A549 (cell line): ENCODE measurements around the gene TCERG1L. TPM values are rescaled to one million over a fixed set of nuclear protein-coding genes. Genes with fewer than 3 reads are reported as not detected.

Experiments
- ATAC-seq, 2 experiments: fragments of 200-7000 bp in 1 of 2; fragments of >200 bp in 1 of 2; cut with Nextera tagmentation in 1 of 2; cut with Tn5 transposase in 1 of 2; 3 replicates each; pipeline versions ENCODE4 v1.8.0 to v1.9.1; 2018 to 2020; ENCODE audit warnings: mild to moderate bottlenecking in 1 of 2, moderate library complexity in 1 of 2
- CTCF ChIA-PET: fragments of 300-600 bp; sonication (Branson Sonifier 250); formaldehyde crosslinking; extraction: SDS; loops from one replicate; lab custom pipeline; 2021; ENCODE audit warnings: antibody characterized with exemption, inconsistent platforms; lab: Yijun Ruan, JAX
- POLR2A ChIA-PET: fragments of 350-600 bp; formaldehyde crosslinking; extraction: SDS; loops from one replicate; lab custom pipeline; 2021; ENCODE audit warnings: antibody characterized with exemption, inconsistent platforms; lab: Yijun Ruan, JAX
- DNase-seq, 2 experiments: peaks; one replicate each; pipeline versions ENCODE4 v3.0.0 to v3.0.0-alpha.2; 2011 to 2016; ENCODE audit warnings: low read depth in 1 of 2, low spot score in 1 of 2
- FAIRE-seq: peaks from 2 replicates; lab custom pipeline; 2011; peaks lifted over from hg19 to GRCh38; lab: Jason Lieb, UNC
- H3K27ac ChIP-seq, 2 experiments: fragments of >200 bp; sonication (Bioruptor Twin); formaldehyde crosslinking; 3 replicates each; pipeline ENCODE4 v1.5.1; 2016 to 2017
- H3K4me1 ChIP-seq: fragments of >200 bp; sonication (Bioruptor Twin); formaldehyde crosslinking; 3 replicates; pipeline ENCODE4 v1.6.1; 2016
- H3K4me2 ChIP-seq: fragments of >200 bp; sonication (Bioruptor Twin); formaldehyde crosslinking; 3 replicates; pipeline ENCODE4 v1.6.1; 2016
- H3K4me3 ChIP-seq: fragments of >200 bp; sonication (Bioruptor Twin); formaldehyde crosslinking; 3 replicates; pipeline ENCODE4 v1.5.1; 2016
- H3K9me3 ChIP-seq: fragments of >200 bp; sonication (Bioruptor Twin); formaldehyde crosslinking; 3 replicates; pipeline ENCODE4 v1.6.1; 2016
- CBX2 ChIP-seq: fragments of 200-600 bp; sonication (generic); IDR thresholded peaks from 2 replicates; pipeline ENCODE4 v1.6.1; 2016; ENCODE audit warnings: low read depth, mild to moderate bottlenecking, borderline replicate concordance
- CEBPB ChIP-seq, 2 experiments: fragments of >200 bp in 1 of 2; sonication (Bioruptor Twin) in 1 of 2; formaldehyde crosslinking in 1 of 2; IDR thresholded peaks; 2 replicates each; pipeline ENCODE4 v1.6.1; 2012 to 2016
- CTCF ChIP-seq: fragments of >200 bp; sonication (Bioruptor Twin); formaldehyde crosslinking; IDR thresholded peaks from 3 replicates; pipeline ENCODE4 v1.5.1; 2016
- EHF ChIP-seq: fragments of 250-450 bp; sonication (Bioruptor Pico); IDR thresholded peaks from 2 replicates; pipeline ENCODE4 v1.5.0; 2020; ENCODE audit warnings: mild to moderate bottlenecking
- EHMT2 ChIP-seq: fragments of 200-600 bp; sonication (generic); IDR thresholded peaks from 2 replicates; pipeline ENCODE4 v1.6.1; 2016; ENCODE audit warnings: antibody characterized with exemption, low read depth, mild to moderate bottlenecking, moderate library complexity
- ESRRA ChIP-seq: fragments of 150-350 bp; IDR thresholded peaks from 2 replicates; pipeline ENCODE4 v1.6.1; 2014; ENCODE audit warnings: mild to moderate bottlenecking, low read length, borderline replicate concordance
- FOSB ChIP-seq: fragments of 250-450 bp; sonication (Bioruptor Pico); IDR thresholded peaks from 2 replicates; pipeline ENCODE4 v1.5.0; 2020; ENCODE audit warnings: mild to moderate bottlenecking, moderate library complexity
- FOSL2 ChIP-seq, 2 experiments: fragments of 450-650 bp in 1 of 2; fragments of >200 bp in 1 of 2; sonication (Bioruptor Twin) in 1 of 2; formaldehyde crosslinking; IDR thresholded peaks; 2 replicates each; pipeline versions ENCODE4 v1.5.0 to v1.6.1; 2016 to 2020; ENCODE audit warnings: mild to moderate bottlenecking in 1 of 2, moderate library complexity in 1 of 2
- HDAC2 ChIP-seq: fragments of 200-600 bp; sonication (generic); IDR thresholded peaks from 2 replicates; pipeline ENCODE4 v1.6.1; 2016
- HES2 ChIP-seq: fragments of >200 bp; sonication (Bioruptor Twin); formaldehyde crosslinking; IDR thresholded peaks from 2 replicates; pipeline ENCODE4 v1.6.1; 2016
- HOXB13 ChIP-seq: fragments of 250-450 bp; sonication (Bioruptor Pico); IDR thresholded peaks from 2 replicates; pipeline ENCODE4 v1.5.0; 2020; ENCODE audit warnings: low read depth, mild to moderate bottlenecking, moderate library complexity
- HOXB5 ChIP-seq: fragments of 250-450 bp; sonication (Bioruptor Pico); IDR thresholded peaks from 2 replicates; pipeline ENCODE4 v1.5.0; 2020; ENCODE audit warnings: mild to moderate bottlenecking, moderate library complexity
- JUNB ChIP-seq: fragments of >200 bp; sonication (Bioruptor Twin); formaldehyde crosslinking; IDR thresholded peaks from 2 replicates; pipeline ENCODE4 v1.6.1; 2016
- MYC ChIP-seq: IDR thresholded peaks from 2 replicates; pipeline ENCODE4 v1.6.1; 2012; ENCODE audit warnings: mild to moderate bottlenecking, inconsistent platforms, low read length, improper control_type of control experiment, borderline replicate concordance
- NPAS2 ChIP-seq: fragments of 250-450 bp; sonication (Bioruptor Pico); IDR thresholded peaks from 2 replicates; pipeline ENCODE4 v1.8.0; 2022; ENCODE audit warnings: mild to moderate bottlenecking, moderate library complexity, borderline replicate concordance
- NR3C1 ChIP-seq: fragments of >200 bp; sonication (Bioruptor Twin); formaldehyde crosslinking; IDR thresholded peaks from 3 replicates; pipeline ENCODE4 v1.6.1; 2017
- PHF8 ChIP-seq: fragments of 200-600 bp; sonication (generic); IDR thresholded peaks from 2 replicates; pipeline ENCODE4 v1.6.1; 2016; ENCODE audit warnings: low read depth, mild to moderate bottlenecking, antibody characterized with exemption, moderate library complexity, borderline replicate concordance
- POLR2AphosphoS2 ChIP-seq: conservative IDR thresholded peaks from 2 replicates; pipeline ENCODE4 v1.6.1; 2012; ENCODE audit warnings: low read length, improper control_type of control experiment, inconsistent platforms
- RARB ChIP-seq: fragments of 250-450 bp; sonication (Bioruptor Pico); IDR thresholded peaks from 2 replicates; pipeline ENCODE4 v1.8.0; 2021; ENCODE audit warnings: mild to moderate bottlenecking, moderate library complexity
- RCOR1 ChIP-seq: fragments of 150-350 bp; IDR thresholded peaks from 2 replicates; pipeline ENCODE4 v1.6.1; 2014; ENCODE audit warnings: antibody characterized with exemption, low read length, low read depth
- RFX5 ChIP-seq: fragments of 450-650 bp; IDR thresholded peaks from 2 replicates; pipeline ENCODE4 v1.7.1; 2014; ENCODE audit warnings: antibody characterized with exemption, mild to moderate bottlenecking, moderate library complexity
- RNF2 ChIP-seq: fragments of 200-600 bp; sonication (generic); IDR thresholded peaks from 2 replicates; pipeline ENCODE4 v1.6.1; 2016; ENCODE audit warnings: low read depth, mild to moderate bottlenecking, antibody characterized with exemption, moderate library complexity, borderline replicate concordance
- SREBF2 ChIP-seq: fragments of 450-650 bp; IDR thresholded peaks from 2 replicates; pipeline ENCODE4 v1.6.1; 2014; ENCODE audit warnings: mild to moderate bottlenecking, moderate library complexity
- TFCP2L1 ChIP-seq: fragments of 250-450 bp; sonication (Bioruptor Pico); IDR thresholded peaks from 2 replicates; pipeline ENCODE4 v1.5.0; 2021; ENCODE audit warnings: mild to moderate bottlenecking
- ZC3H11A ChIP-seq: fragments of 450-650 bp; IDR thresholded peaks from 2 replicates; pipeline ENCODE4 v1.6.1; 2014; ENCODE audit warnings: antibody characterized with exemption, mild to moderate bottlenecking
- ZFP36 ChIP-seq: fragments of 450-650 bp; IDR thresholded peaks from 2 replicates; pipeline ENCODE4 v1.6.1; 2014; ENCODE audit warnings: borderline replicate concordance; ENCODE audit not compliant: partially characterized antibody
- ZNF302 ChIP-seq: fragments of 250-450 bp; sonication (Bioruptor Pico); IDR thresholded peaks from 2 replicates; pipeline ENCODE4 v1.9.0; 2021; ENCODE audit warnings: inconsistent platforms, mild to moderate bottlenecking, moderate library complexity
- ZSCAN20 ChIP-seq: fragments of 250-450 bp; sonication (Bioruptor Pico); IDR thresholded peaks from 2 replicates; pipeline ENCODE4 v1.8.0; 2022; ENCODE audit warnings: mild to moderate bottlenecking, moderate library complexity
- WGBS: methylation state at CpG from one replicate; pipeline ENCODE4 v1.1.6; 2017; ENCODE audit errors: missing lambda C conversion rate; 5-methylcytosine and 5-hydroxymethylcytosine counted together
- polyA plus RNA-seq, 4 experiments: library from polyadenylated mRNA; depleted of rRNA in 3 of 4; stranded (reverse); fragments of >200 nt; fragmentation: RNase III in 1 of 4; extraction: RNeasy Plus Mini Kit Qiagen cat#74134 plus additional on column Dnase treatment in 1 of 4; gene quantifications; 2 replicates in 3 of 4; 3 replicates in 1 of 4; pipeline ENCODE4 v1.2.3, GENCODE V29; 2011 to 2017
- TF ChIP-seq, protein P1 (sequence below): IDR thresholded peaks from 2 replicates; pipeline ENCODE4 v1.6.1; 2012; ENCODE audit warnings: low read depth, borderline replicate concordance
- TF ChIP-seq, protein P2 (sequence below): fragments of >200 bp; sonication (Bioruptor Twin); formaldehyde crosslinking; IDR thresholded peaks from 3 replicates; pipeline ENCODE4 v1.6.1; 2016

The TCERG1L gene
- polyA plus RNA-seq, 2 of the 4 experiments (the other 2 are of a cell fraction) = not detected

DNA sequence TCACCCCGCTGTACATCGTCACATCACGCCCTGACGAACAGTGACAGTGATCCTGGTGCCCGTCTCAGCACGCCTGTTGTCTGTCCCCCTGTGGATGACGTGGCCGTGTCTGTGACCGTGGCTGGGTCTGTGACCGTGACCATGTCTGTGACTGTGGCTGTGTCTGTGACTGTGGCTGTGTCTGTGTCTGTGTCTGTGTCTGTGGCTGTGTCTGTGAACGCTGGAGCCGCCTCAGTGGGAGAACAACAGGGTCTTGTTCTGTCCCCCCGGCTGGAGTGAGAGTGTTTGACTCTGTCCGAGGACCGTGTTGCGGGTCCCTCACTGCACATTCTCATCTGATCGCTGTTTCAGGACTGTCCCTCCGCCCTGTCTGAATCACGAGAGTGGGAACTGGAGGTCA, 202.2 kb downstream of the TCERG1L start:
- WGBS = 22% methylated on average over 16 of the region's 19 CpGs
- H3K27ac ChIP-seq = no peak overlapping the region
- ATAC-seq = no peak
- H3K4me1 ChIP-seq = no peaks in the 10 kb centered on the region
- no peak overlapping the region for H3K4me3 ChIP-seq
- FAIRE-seq = no peak
- ChIA-PET POLR2A (no interaction called here), CTCF (no interaction called here)
- H3K4me2 ChIP-seq = no peak overlapping the region
- no peak for TF ChIP-seq ZSCAN20 (CRISPR knock-in tag)
- TF ChIP-seq ESRRA = no peak
- no peak for TF ChIP-seq HES2
- TF ChIP-seq, protein P1, sequence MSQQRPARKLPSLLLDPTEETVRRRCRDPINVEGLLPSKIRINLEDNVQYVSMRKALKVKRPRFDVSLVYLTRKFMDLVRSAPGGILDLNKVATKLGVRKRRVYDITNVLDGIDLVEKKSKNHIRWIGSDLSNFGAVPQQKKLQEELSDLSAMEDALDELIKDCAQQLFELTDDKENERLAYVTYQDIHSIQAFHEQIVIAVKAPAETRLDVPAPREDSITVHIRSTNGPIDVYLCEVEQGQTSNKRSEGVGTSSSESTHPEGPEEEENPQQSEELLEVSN = no peak
- TF ChIP-seq HDAC2 = no peak
- no peak for TF ChIP-seq ZFP36
- no peak for TF ChIP-seq FOSL2 (IDR thresholded peaks at IDR 0.05)
- no peak for TF ChIP-seq FOSL2 (CRISPR knock-in tag; IDR thresholded peaks at IDR 0.05)
- TF ChIP-seq RARB (CRISPR knock-in tag) = no peak
- TF ChIP-seq RCOR1 = no peak
- TF ChIP-seq CTCF = no peak
- TF ChIP-seq RFX5 = no peak
- no peak for TF ChIP-seq NR3C1
- no peak for TF ChIP-seq JUNB
- TF ChIP-seq, protein P2, sequence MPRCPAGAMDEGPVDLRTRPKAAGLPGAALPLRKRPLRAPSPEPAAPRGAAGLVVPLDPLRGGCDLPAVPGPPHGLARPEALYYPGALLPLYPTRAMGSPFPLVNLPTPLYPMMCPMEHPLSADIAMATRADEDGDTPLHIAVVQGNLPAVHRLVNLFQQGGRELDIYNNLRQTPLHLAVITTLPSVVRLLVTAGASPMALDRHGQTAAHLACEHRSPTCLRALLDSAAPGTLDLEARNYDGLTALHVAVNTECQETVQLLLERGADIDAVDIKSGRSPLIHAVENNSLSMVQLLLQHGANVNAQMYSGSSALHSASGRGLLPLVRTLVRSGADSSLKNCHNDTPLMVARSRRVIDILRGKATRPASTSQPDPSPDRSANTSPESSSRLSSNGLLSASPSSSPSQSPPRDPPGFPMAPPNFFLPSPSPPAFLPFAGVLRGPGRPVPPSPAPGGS = no peak
- TF ChIP-seq ZNF302 = no peak
- TF ChIP-seq HOXB5 (CRISPR knock-in tag) = no peak
- no peak for TF ChIP-seq CBX2
- no peak for TF ChIP-seq SREBF2
- no peak for TF ChIP-seq PHF8
- H3K9me3 ChIP-seq = no peaks in the 10 kb centered on the region; the same call in 2 of the 3 replicates
- no peak for DNase-seq

DNA sequence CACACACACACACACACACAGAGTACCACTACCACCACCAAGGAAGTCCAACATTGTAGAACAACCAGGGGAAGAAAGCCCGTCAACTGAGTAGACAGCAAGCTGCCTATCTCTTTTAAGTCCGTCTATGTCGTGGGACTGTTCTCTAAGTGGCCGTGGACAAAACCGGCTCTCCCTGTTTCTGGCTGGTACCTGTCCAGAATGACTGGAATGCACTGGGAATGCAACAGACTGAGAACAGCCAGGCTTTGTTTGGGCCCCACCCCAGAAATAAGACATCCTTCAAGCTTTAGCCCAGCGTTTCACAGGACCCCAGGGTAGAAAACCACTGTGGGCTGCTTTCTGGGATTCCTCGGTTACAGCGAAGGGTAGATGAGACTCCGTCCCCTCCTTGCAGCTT, 203.6 kb downstream of the TCERG1L start:
- 29% methylated on average over 9 of the region's 9 CpGs for WGBS
- ATAC-seq (no peak), DNase-seq (no peak), FAIRE-seq (no peak)
- Histone ChIP-seq H3K4me2 (no peak overlapping the region), H3K27ac (no peak overlapping the region), H3K4me1 (no peaks in the 10 kb centered on the region), H3K9me3 (no peaks in the 10 kb centered on the region; the same call in 2 of the 3 replicates), H3K4me3 (no peak overlapping the region)
- ChIA-PET CTCF (no interaction called here), POLR2A (no interaction called here)
- TF ChIP-seq MYC (no peak), RNF2 (no peak), TFCP2L1 (CRISPR knock-in tag) (no peak), SREBF2 (no peak), EHMT2 (no peak), NPAS2 (CRISPR knock-in tag) (no peak), FOSB (CRISPR knock-in tag) (no peak), ZFP36 (no peak), POLR2AphosphoS2 (no peak), CEBPB (IDR thresholded peaks at IDR 0.05) (no peak), EHF (CRISPR knock-in tag) (no peak), HOXB13 (CRISPR knock-in tag) (no peak), PHF8 (no peak), ZC3H11A (no peak)
